SU-DHL-6 (cell line): Measurements from ENCODE around the gene HECTD2.

ENCODE experiments used
- EZH2phosphoT487 ChIP-seq: fragments of 200-600 bp; sonication (generic), shearing (Covaris generic); conservative IDR thresholded peaks from 2 replicates; pipeline ENCODE4 v1.6.1; 2018; ENCODE audit warnings: mild to moderate bottlenecking, antibody characterized with exemption, low read length, moderate library complexity, mixed read lengths
- TF ChIP-seq, protein P1 (sequence below): fragments of 200-600 bp; sonication (generic); IDR thresholded peaks from one replicate; pipeline ENCODE4 v1.5.1; 2017; ENCODE audit warnings: antibody characterized with exemption, mild to moderate bottlenecking, low read length, moderate library complexity; ENCODE audit not compliant: insufficient read depth, poor library complexity, severe bottlenecking

DNA sequence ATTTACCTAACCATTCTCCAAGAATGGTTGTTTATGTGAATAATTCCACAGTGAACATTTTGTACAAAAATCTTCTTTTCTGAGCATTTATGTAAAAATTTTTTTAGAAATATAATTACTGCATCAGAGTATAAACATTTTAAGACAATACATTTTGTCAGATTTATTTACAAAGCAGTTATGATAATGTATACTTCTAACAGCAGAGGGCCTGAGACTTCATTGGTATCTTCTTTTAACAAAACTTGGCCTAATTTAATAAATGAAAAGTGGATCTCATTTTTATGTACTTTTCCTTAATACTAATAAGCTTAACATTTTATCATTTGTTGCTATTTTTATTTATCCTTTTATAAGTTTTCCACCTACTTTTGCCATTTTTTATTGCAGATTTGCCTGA is 69.4 kb downstream of the HECTD2 start:
- TF ChIP-seq, protein P1, sequence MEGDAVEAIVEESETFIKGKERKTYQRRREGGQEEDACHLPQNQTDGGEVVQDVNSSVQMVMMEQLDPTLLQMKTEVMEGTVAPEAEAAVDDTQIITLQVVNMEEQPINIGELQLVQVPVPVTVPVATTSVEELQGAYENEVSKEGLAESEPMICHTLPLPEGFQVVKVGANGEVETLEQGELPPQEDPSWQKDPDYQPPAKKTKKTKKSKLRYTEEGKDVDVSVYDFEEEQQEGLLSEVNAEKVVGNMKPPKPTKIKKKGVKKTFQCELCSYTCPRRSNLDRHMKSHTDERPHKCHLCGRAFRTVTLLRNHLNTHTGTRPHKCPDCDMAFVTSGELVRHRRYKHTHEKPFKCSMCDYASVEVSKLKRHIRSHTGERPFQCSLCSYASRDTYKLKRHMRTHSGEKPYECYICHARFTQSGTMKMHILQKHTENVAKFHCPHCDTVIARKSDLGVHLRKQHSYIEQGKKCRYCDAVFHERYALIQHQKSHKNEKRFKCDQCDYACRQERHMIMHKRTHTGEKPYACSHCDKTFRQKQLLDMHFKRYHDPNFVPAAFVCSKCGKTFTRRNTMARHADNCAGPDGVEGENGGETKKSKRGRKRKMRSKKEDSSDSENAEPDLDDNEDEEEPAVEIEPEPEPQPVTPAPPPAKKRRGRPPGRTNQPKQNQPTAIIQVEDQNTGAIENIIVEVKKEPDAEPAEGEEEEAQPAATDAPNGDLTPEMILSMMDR, result no peak
- no peak for TF ChIP-seq EZH2phosphoT487
